ENCODE measurements around the gene FOXO4. TPM values are rescaled to one million over a fixed set of nuclear protein-coding genes. Genes with fewer than 3 reads are reported as not detected.

The FOXO4 gene
- total RNA-seq, 1 donor from 2014 or later = 15.0 TPM

DNA sequence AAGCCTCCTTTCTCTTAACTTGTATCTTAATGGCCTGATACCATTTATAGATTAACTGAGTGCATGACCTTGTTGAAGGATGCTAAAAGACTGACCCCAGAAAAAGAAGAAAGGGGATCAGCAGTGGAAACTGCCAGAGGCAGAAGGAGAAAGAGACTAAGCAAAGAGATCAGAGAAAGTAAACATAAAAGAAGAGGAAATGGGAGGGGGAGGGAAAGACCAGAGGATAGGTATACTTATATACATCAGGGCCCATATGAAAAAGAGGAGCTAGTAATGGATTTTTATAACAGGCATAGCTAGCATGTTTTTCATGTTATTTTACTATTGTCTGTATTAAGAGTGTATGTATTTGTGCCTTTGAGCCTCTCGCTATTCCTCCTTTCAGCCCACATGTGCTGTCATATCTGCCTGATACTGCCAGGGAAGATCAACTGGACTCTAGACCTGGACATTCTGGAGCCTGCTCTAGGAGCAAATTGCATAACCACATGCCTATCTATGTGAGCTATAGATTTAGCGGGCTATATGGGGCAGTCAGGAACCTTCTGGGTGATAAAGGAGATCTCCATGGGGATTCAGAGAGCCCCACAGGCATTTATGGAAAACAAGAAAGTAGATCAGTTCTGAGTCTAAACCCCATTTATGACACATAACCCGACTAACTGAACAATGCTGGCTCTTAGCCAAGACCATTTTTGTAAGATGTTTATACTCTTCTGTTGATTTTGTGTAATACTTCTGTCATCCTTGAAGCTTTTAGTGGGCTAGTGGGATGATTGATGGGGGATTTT lies 14.1 kb upstream of the FOXO4 start:
- Mint-ChIP-seq H3K4me3 (ENCODE audit: unreplicated experiment) (no peak overlapping the region), H3K36me3 (ENCODE audit: low read depth, unreplicated experiment) (no peaks in the 10 kb centered on the region), H3K27ac (ENCODE audit: unreplicated experiment) (no peak overlapping the region), H3K9me3 (ENCODE audit: unreplicated experiment) (no peaks in the 10 kb centered on the region), H3K27me3 (ENCODE audit: low read depth, unreplicated experiment) (no peaks in the 10 kb centered on the region), H3K4me1 (ENCODE audit: low read depth, unreplicated experiment) (peaks cover 4% of the 10 kb centered on the region)
- Histone ChIP-seq H3K4me1 (ENCODE audit: insufficient read depth, low read length) (no peaks in the 10 kb centered on the region), H3K4me3 (ENCODE audit: insufficient read depth, low read depth, low read length) (no peak overlapping the region), H3K9ac (ENCODE audit: low read length) (no peak overlapping the region), H3K4me2 (ENCODE audit: low read length) (no peak overlapping the region), H4K20me1 (ENCODE audit: insufficient read depth, low read length) (no peaks in the 10 kb centered on the region), H3K9me3 (ENCODE audit: insufficient read depth, low read depth, low read length) (no peaks in the 10 kb centered on the region), H3K79me2 (ENCODE audit: insufficient read depth, low read length) (no peaks in the 10 kb centered on the region), H3K27me3 (ENCODE audit: insufficient read depth, low read length) (peaks cover 2% of the 10 kb centered on the region), H3K27ac (ENCODE audit: low read depth, low read length) (no peak overlapping the region), H3K36me3 (ENCODE audit: insufficient read depth, low read length) (no peaks in the 10 kb centered on the region), H2AFZ (ENCODE audit: low read depth, low read length) (no peak overlapping the region)
- FAIRE-seq (no peak), DNase-seq (ENCODE audit: low read depth) (peak; percentile 15)
- TF ChIP-seq EZH2 (IDR thresholded peaks at IDR 0.05; ENCODE audit: insufficient read depth, low read length) = no peak
- TF ChIP-seq, protein P1, sequence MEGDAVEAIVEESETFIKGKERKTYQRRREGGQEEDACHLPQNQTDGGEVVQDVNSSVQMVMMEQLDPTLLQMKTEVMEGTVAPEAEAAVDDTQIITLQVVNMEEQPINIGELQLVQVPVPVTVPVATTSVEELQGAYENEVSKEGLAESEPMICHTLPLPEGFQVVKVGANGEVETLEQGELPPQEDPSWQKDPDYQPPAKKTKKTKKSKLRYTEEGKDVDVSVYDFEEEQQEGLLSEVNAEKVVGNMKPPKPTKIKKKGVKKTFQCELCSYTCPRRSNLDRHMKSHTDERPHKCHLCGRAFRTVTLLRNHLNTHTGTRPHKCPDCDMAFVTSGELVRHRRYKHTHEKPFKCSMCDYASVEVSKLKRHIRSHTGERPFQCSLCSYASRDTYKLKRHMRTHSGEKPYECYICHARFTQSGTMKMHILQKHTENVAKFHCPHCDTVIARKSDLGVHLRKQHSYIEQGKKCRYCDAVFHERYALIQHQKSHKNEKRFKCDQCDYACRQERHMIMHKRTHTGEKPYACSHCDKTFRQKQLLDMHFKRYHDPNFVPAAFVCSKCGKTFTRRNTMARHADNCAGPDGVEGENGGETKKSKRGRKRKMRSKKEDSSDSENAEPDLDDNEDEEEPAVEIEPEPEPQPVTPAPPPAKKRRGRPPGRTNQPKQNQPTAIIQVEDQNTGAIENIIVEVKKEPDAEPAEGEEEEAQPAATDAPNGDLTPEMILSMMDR (IDR thresholded peaks at IDR 0.05; ENCODE audit: insufficient read depth, low read depth, low read length) = no peak

DNA sequence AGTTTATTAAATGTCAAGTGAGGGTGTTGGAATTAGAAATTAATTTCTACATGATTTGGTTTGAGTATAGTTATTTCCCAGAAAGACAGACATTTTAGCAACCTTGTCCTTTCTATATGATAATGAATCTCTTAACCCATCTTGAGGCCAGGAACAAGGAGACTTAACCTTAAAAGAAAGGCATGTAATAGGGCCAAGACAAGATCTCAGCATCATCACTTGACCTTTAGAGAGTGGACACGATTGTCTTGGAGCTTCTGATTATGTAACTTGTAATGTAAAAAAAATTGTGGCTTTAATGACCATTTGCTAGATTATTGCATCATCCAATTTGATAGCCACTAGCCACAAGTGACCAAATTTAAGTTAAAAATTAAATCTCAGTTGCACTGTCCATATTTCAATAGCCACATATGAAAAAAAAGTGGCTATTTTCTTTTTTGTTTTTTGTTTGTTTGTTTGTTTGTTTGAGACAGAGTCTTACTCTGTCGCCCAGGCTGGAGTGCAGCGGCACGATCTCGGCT lies 13.5 kb upstream of the FOXO4 start:
- no peaks in the 10 kb centered on the region for H3K79me2 ChIP-seq (ENCODE audit: insufficient read depth, low read length)
- no peaks in the 10 kb centered on the region for H4K20me1 ChIP-seq (ENCODE audit: insufficient read depth, low read length)
- Mint-ChIP-seq H3K4me3 (ENCODE audit: unreplicated experiment) (no peak overlapping the region), H3K27ac (ENCODE audit: unreplicated experiment) (no peak overlapping the region), H3K9me3 (ENCODE audit: unreplicated experiment) (no peaks in the 10 kb centered on the region), H3K4me1 (ENCODE audit: low read depth, unreplicated experiment) (peaks cover 4% of the 10 kb centered on the region), H3K36me3 (ENCODE audit: low read depth, unreplicated experiment) (no peaks in the 10 kb centered on the region), H3K27me3 (ENCODE audit: low read depth, unreplicated experiment) (no peaks in the 10 kb centered on the region)
- TF ChIP-seq, protein P1 (IDR thresholded peaks at IDR 0.05; ENCODE audit: insufficient read depth, low read depth, low read length) = no peak
- TF ChIP-seq EZH2 (IDR thresholded peaks at IDR 0.05; ENCODE audit: insufficient read depth, low read length) = no peak
- no peaks in the 10 kb centered on the region for H3K4me1 ChIP-seq (ENCODE audit: insufficient read depth, low read length)
- H3K4me2 ChIP-seq (ENCODE audit: low read length) = no peak overlapping the region
- DNase-seq (ENCODE audit: low read depth) = no peak
- peaks cover 2% of the 10 kb centered on the region for H3K27me3 ChIP-seq (ENCODE audit: insufficient read depth, low read length)
- H3K9ac ChIP-seq (ENCODE audit: low read length) = no peak overlapping the region
- H3K36me3 ChIP-seq (ENCODE audit: insufficient read depth, low read length) = no peaks in the 10 kb centered on the region
- no peak overlapping the region for H3K4me3 ChIP-seq (ENCODE audit: insufficient read depth, low read depth, low read length)
- H3K9me3 ChIP-seq (ENCODE audit: insufficient read depth, low read depth, low read length) = no peaks in the 10 kb centered on the region
- no peak for FAIRE-seq
- H3K27ac ChIP-seq (ENCODE audit: low read depth, low read length) = no peak overlapping the region
- H2AFZ ChIP-seq (ENCODE audit: low read depth, low read length) = no peak overlapping the region

DNA sequence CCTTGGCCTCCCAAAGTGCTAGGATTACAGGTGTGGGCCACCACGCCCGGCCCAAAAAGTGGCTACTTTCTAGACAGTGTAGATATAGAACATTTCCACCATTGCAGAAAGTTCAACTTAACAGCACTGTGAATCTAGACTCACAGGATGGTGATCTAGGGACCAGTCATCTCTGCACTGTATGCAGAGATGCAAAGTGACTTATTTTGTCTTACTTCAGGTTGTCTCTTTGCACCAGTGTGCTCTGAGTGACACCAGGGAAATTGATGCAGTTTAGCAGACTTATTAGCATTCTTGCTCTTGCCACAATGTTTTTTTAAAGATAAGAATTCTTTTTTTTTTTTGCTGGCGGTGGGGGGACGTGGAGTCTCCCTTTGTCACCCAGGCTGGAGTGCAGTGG lies 12.8 kb upstream of the FOXO4 start:
- DNase-seq (ENCODE audit: low read depth) (no peak), FAIRE-seq (no peak)
- Histone ChIP-seq H3K27me3 (ENCODE audit: insufficient read depth, low read length) (peaks cover 2% of the 10 kb centered on the region), H3K79me2 (ENCODE audit: insufficient read depth, low read length) (no peaks in the 10 kb centered on the region), H3K4me2 (ENCODE audit: low read length) (no peak overlapping the region), H3K36me3 (ENCODE audit: insufficient read depth, low read length) (no peaks in the 10 kb centered on the region), H3K27ac (ENCODE audit: low read depth, low read length) (no peak overlapping the region), H2AFZ (ENCODE audit: low read depth, low read length) (no peak overlapping the region), H4K20me1 (ENCODE audit: insufficient read depth, low read length) (no peaks in the 10 kb centered on the region), H3K9me3 (ENCODE audit: insufficient read depth, low read depth, low read length) (no peaks in the 10 kb centered on the region), H3K9ac (ENCODE audit: low read length) (no peak overlapping the region), H3K4me3 (ENCODE audit: insufficient read depth, low read depth, low read length) (no peak overlapping the region), H3K4me1 (ENCODE audit: insufficient read depth, low read length) (no peaks in the 10 kb centered on the region)
- H3K27ac Mint-ChIP-seq (ENCODE audit: unreplicated experiment) = no peak overlapping the region
- H3K4me3 Mint-ChIP-seq (ENCODE audit: unreplicated experiment) = no peak overlapping the region
- H3K4me1 Mint-ChIP-seq (ENCODE audit: low read depth, unreplicated experiment) = peaks cover 4% of the 10 kb centered on the region
- no peak for TF ChIP-seq EZH2 (IDR thresholded peaks at IDR 0.05; ENCODE audit: insufficient read depth, low read length)
- TF ChIP-seq, protein P1 (IDR thresholded peaks at IDR 0.05; ENCODE audit: insufficient read depth, low read depth, low read length) = no peak
- H3K9me3 Mint-ChIP-seq (ENCODE audit: unreplicated experiment) = no peaks in the 10 kb centered on the region
- H3K36me3 Mint-ChIP-seq (ENCODE audit: low read depth, unreplicated experiment) = no peaks in the 10 kb centered on the region
- no peaks in the 10 kb centered on the region for H3K27me3 Mint-ChIP-seq (ENCODE audit: low read depth, unreplicated experiment)
